Measurements from ENCODE around the gene SLC5A9. TPM values are rescaled to one million over a fixed set of nuclear protein-coding genes. Genes with fewer than 3 reads are reported as not detected.
"Not testable (repeated sequence)": the region's sequence is repeated elsewhere in the genome, so short reads cannot be mapped to it uniquely, and the experiment has no call there.

The SLC5A9 gene
- total RNA-seq, 2 donors from 2014 or later, result not detected

DNA sequence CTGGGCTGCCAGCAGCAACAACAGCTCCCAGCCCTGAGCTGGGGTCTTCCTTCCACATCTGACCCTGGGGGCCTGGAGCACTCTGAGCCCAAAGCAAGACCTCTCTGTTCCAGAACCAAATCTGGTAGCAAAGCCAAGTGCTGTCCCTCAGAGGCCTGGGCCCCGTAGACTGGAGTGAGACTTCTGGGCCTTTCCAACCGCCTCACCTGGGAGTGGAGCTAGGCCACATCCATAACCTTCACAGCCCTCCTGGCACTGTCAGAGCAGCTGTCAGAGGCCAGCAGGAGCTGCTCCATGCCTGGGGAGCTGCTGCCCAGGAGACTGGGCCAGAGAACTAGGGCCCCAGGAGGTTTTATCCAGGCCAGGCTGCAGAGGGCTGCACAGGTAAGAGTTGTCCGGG, 15.4 kb upstream of the SLC5A9 start:
- H3K27ac Mint-ChIP-seq, result no peak overlapping the region
- no peak for ATAC-seq
- no peak for DNase-seq (ENCODE audit: low spot score in 2 of 2)
- H3K9me3 Mint-ChIP-seq, result no peaks in the 10 kb centered on the region
- H3K36me3 Mint-ChIP-seq, result no peaks in the 10 kb centered on the region

DNA sequence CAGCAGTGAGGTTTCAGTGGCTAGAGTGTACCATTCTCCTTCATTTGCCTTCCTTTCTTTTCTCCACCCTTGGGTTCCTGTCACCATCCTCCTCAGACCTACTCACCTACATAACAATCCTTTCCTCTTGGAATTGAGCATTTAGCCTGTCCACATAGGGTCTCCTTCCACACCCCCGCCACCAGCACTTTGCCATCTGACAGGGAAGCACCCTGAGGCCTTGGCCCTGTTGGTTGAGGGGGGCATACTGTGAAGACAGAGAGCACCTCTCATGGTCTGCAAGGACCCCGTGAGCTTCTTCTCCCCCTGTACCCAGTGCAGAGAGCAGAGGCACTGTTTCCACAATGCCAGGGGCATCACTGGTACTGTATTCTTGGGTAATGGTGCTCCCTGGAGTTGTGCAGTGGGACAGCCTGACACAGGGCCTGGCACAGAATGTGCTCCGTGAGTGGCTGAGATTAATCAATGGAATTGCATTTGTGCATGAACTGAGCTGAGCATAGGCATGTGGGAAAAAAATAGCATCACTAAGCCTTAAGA, 14.9 kb upstream of the SLC5A9 start:
- DNase-seq (ENCODE audit: low spot score in 2 of 2) (no peak), ATAC-seq (no peak)
- Mint-ChIP-seq H3K27ac (no peak overlapping the region), H3K36me3 (no peaks in the 10 kb centered on the region), H3K9me3 (no peaks in the 10 kb centered on the region)

DNA sequence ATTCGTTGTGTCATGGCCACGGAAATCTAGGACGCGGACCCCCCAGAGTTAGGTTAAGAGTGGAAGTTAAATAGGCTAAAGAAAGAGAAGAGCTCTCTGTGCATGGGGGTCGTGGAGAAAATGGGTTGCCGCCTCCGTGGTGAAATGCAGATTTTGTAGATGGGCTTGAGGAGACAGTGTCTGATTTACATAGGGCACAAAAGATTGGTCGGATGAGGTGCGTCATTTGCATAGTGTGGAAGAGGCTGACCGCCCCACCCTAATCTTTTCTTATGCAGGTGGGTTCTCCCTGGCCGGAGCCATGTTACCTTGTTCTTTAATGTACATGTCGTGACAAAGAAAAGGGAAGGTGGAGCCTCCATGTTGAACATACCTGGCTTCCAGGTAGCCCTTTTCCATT, 14.3 kb upstream of the SLC5A9 start:
- H3K9me3 Mint-ChIP-seq, result no peaks in the 10 kb centered on the region
- DNase-seq (ENCODE audit: low spot score in 2 of 2), result no peak
- H3K27ac Mint-ChIP-seq, result no peak overlapping the region
- no peaks in the 10 kb centered on the region for H3K36me3 Mint-ChIP-seq
- no peak for ATAC-seq

DNA sequence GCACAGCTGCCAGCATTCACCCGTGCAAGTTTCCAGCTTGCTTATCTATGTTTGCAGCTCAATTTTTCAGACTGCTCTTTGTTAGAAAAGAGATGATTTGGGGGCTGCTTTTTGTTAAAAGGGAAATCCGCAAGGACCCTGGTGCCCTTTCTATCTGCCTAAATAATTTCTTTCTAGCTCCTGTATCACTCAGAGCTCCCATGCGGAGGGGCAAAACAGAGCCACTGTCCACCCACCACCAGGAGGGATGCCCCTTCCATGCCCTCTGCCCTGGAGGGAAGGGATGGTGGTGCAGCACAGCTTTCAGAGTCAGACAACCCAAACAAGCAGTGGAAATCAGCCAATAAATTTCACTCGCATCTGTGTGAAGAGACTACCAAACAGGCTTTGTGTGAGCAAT, 13.9 kb upstream of the SLC5A9 start:
- H3K36me3 Mint-ChIP-seq, result no peaks in the 10 kb centered on the region
- DNase-seq (ENCODE audit: low spot score in 2 of 2) (no peak), ATAC-seq (no peak)
- H3K9me3 Mint-ChIP-seq, result no peaks in the 10 kb centered on the region
- no peak overlapping the region for H3K27ac Mint-ChIP-seq

DNA sequence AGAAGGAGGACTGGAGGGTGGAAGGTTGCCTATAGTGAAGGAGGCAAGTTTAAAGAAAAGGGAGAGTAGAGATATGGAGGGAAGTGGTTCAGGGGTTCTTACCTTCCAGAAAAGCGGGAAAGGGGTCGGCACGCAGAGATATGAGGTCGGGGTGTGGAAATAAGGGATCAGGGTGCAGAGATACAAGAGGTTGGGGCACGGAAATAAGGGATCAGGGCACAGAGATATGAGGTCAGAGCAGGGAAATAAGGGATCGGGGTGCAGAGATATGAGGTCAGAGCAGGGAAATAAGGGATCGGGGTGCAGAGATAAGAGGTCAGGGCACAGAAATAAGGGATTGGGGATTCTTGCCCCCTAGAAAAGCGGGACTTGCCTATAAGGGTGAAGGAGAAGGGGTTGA, 9.1 kb upstream of the SLC5A9 start:
- not testable (repeated sequence) for ATAC-seq; H3K27ac Mint-ChIP-seq; DNase-seq (ENCODE audit: low spot score in 2 of 2); H3K9me3 Mint-ChIP-seq; H3K36me3 Mint-ChIP-seq

DNA sequence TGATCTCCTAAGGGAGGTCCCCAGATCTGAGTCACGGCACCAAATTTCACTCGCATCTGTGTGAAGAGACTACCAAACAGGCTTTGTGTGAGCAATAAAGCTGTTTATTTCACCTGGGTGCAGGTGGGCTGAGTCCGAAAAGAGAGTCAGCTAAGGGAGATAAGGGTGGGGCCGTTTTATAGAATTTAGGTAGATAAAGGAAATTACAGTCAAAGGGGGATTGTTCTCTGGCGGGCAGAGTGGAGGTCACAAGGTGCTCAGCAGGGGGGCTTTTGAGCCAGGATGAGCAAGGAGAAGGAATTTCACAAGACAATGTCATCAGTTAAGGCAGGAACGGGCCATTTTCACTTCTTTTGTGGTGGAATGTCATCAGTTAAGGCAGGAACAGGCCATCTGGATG, 8.2 kb upstream of the SLC5A9 start:
- not testable (repeated sequence) for DNase-seq (ENCODE audit: low spot score in 2 of 2); ATAC-seq; H3K27ac Mint-ChIP-seq; H3K36me3 Mint-ChIP-seq; H3K9me3 Mint-ChIP-seq

DNA sequence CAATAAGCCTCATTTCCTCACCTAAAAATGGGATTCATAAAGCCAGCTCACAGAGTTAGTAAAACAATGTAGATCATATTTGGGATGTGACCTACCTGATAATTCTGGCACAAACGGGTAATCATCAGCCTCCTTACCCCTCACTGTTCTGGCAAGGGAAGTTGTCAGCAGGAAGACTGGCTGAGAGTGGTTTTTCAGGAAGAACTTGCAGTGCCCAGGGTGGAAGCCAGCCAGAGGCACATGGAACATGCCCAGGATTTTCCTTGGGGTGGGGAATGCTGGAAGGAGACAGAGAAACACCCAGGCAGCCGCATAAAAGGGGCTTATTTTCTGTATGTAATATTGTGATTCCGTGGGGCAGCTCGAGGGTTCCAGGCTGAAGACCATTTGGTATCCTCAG, 7.7 kb upstream of the SLC5A9 start:
- no peak for ATAC-seq
- DNase-seq (ENCODE audit: low spot score in 2 of 2), result no peak
- no peaks in the 10 kb centered on the region for H3K36me3 Mint-ChIP-seq
- H3K9me3 Mint-ChIP-seq, result no peaks in the 10 kb centered on the region
- no peak overlapping the region for H3K27ac Mint-ChIP-seq

DNA sequence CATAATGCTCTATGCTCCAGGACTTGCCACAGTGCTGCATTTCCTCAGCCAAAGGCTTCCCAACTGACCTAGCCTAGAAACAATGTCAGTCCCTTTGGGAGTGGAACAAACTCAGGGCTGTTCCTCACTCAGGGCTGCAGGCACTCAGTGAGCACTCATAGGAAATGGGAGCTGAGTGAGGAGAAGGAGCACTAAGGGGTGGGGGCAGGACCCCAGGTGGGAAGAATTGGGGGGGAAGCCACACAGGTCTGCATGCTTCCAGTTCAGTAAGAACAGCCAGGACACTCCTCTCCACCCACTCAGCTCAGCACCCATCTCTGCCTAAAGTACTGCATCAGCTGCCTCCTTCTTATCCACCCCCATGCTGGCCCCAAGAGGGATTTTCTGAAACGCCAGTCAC, 7.3 kb upstream of the SLC5A9 start:
- Mint-ChIP-seq H3K27ac (peak overlapping the region in 1 of 2 donors; percentile 37), H3K36me3 (no peaks in the 10 kb centered on the region), H3K9me3 (no peaks in the 10 kb centered on the region)
- DNase-seq (ENCODE audit: low spot score in 2 of 2), result no peak
- ATAC-seq, result no peak

DNA sequence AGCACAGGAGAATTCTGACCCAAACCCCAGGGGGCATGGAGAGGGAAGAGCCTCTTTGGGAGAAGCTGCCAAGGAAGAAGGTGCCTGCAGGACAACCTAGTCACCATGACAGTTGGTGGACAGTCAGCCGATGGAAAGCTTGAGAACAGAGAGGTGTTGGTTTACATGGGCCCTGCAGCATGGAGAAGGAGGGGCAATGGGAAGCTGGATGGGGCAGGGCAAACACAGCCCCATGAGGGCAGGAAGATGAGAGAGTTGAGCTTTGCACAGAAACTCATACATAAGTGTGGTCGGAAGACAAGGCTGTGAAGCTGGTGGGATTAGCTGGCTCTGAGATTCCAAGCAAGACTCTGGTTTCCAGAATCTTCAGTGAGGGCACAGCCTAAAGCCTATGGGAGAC, 6.6 kb upstream of the SLC5A9 start:
- H3K9me3 Mint-ChIP-seq, result no peaks in the 10 kb centered on the region
- H3K36me3 Mint-ChIP-seq, result no peaks in the 10 kb centered on the region
- DNase-seq (ENCODE audit: low spot score in 2 of 2) (no peak), ATAC-seq (no peak)
- no peak overlapping the region for H3K27ac Mint-ChIP-seq

DNA sequence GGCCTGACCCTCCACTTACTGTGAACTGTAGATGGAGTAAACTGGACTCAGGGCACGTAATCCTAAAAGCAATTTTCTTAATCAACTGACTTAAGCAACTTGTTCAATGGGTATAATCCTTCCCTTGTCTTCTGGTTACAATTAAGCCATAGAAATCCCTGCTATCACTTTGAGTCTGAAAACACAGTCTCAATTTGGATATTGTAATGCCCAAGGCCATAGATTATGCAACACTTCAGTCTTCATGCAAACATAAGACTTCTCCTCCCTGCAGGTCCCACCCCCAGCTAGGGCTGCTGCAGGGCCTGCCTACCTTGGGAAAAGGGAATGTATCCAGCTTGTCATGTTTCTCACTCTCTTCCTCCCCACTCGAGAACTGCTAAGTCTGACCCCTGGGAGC, 6.2 kb upstream of the SLC5A9 start:
- ATAC-seq (no peak), DNase-seq (ENCODE audit: low spot score in 2 of 2) (no peak)
- no peaks in the 10 kb centered on the region for H3K36me3 Mint-ChIP-seq
- no peak overlapping the region for H3K27ac Mint-ChIP-seq
- H3K9me3 Mint-ChIP-seq, result no peaks in the 10 kb centered on the region

DNA sequence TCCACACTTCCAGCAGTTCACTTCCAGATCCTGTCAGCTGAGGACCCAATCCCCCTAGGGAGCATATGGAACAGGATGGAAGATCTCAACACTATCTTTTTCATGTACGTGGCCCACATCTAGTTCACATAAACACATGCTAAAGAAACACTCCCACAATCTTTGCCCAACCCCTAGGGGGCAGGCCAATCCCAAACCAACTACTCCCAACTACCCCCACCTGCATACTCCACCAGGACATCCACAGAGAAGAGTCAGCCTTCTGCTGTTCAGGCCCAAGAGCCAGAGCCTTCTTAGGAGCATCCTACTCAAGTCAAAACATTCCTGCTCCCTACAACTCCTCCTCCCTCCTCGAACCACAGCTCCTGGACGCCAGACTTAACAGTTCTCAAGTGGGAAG, 5.6 kb upstream of the SLC5A9 start:
- peak overlapping the region in 1 of 2 donors; percentile 6 for H3K27ac Mint-ChIP-seq
- no peak for ATAC-seq
- no peak for DNase-seq (ENCODE audit: low spot score in 2 of 2)

DNA sequence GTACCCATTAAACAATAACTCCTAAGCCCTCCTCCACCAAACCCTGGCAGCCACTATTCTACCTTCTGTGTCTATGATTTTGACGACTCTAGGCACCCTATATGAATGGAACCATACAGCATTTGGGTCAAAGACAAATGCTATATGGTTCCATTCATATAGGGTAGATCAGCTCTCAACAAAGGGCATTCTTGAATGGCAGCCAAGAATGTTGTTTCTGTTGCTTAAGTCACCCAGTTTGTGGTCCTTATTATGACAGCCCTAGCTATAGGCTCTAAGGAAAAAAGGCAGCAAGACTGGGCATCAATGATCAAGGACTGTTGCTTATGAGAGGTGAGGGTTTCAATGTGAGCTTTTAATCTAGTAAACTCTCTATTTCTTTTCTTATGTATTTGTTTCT, 4.7 kb upstream of the SLC5A9 start:
- DNase-seq (ENCODE audit: low spot score in 2 of 2) (no peak), ATAC-seq (no peak)
- H3K36me3 Mint-ChIP-seq, result no peaks in the 10 kb centered on the region
- no peaks in the 10 kb centered on the region for H3K9me3 Mint-ChIP-seq
- H3K27ac Mint-ChIP-seq, result no peak overlapping the region

More for the DNA sequence above, 5.6 kb upstream of the SLC5A9 start:
- Mint-ChIP-seq H3K9me3 (no peaks in the 10 kb centered on the region), H3K36me3 (no peaks in the 10 kb centered on the region)

DNA sequence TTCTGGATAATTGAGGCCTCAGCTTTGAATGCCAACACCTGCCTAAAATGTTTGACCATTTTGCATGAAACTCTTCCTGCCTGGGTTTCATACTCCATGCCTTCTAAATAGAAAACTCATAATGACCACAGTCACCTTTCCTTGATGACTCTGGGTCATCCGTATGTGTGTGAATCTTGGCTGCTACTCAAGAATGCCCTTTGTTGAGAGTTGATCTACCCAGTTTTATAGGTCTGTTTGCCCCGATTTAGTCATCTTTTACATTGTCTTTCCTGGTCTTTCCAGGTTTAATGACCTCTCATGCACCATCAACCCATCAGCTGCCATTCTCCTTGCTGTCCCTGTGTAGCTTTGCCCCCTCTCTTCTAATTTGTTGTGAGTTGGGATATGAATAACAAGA, 2.7 kb upstream of the SLC5A9 start:
- Mint-ChIP-seq H3K9me3 (no peaks in the 10 kb centered on the region), H3K27ac (peak overlapping the region in 1 of 2 donors; percentile 61), H3K36me3 (no peaks in the 10 kb centered on the region)
- no peak for DNase-seq (ENCODE audit: low spot score in 2 of 2)
- no peak for ATAC-seq

DNA sequence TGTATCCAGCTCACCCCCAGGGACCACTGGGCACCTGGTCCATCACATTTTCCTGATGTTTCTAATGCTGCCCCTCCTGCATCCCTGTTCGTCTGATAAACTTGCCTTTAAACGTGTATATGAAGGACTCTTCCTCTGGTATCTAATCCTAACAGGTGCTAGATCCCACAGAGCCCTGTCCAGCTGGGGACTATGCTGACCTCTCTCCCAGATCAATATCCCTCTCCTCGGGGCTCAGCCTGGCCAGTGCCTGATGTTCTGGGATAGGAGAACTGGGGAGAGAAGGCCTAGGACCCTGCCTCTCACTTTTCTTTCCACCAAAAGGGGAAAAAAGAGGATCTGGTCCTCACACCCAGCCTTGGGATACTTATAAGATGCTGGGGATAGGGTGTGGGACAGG, 1.4 kb upstream of the SLC5A9 start:
- ATAC-seq, result no peak
- Mint-ChIP-seq H3K36me3 (no peaks in the 10 kb centered on the region), H3K27ac (no peak overlapping the region), H3K9me3 (no peaks in the 10 kb centered on the region)
- no peak for DNase-seq (ENCODE audit: low spot score in 2 of 2)

DNA sequence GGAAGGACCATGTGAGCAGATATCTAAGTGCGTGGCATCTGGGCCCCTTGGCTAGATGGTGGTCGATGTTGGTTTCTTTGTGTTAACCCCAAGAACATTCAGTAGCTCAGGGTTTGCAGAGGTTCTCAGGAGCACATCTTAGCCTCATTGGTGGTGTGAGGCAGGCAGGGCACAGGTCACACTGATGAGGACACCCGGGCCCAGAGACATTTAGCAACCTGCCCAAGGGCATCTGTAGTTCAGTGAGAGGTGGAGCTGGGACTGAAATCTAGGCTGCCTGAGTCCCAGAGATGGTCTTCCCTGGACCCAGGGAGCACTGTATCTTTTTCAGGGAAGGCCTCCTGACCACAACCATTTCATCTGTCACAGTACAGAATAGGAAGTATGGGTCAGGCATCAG, 859 bp upstream of the SLC5A9 start:
- DNase-seq (ENCODE audit: low spot score in 2 of 2) (no peak), ATAC-seq (no peak)
- no peaks in the 10 kb centered on the region for H3K36me3 Mint-ChIP-seq
- no peak overlapping the region for H3K27ac Mint-ChIP-seq
- no peaks in the 10 kb centered on the region for H3K9me3 Mint-ChIP-seq

DNA sequence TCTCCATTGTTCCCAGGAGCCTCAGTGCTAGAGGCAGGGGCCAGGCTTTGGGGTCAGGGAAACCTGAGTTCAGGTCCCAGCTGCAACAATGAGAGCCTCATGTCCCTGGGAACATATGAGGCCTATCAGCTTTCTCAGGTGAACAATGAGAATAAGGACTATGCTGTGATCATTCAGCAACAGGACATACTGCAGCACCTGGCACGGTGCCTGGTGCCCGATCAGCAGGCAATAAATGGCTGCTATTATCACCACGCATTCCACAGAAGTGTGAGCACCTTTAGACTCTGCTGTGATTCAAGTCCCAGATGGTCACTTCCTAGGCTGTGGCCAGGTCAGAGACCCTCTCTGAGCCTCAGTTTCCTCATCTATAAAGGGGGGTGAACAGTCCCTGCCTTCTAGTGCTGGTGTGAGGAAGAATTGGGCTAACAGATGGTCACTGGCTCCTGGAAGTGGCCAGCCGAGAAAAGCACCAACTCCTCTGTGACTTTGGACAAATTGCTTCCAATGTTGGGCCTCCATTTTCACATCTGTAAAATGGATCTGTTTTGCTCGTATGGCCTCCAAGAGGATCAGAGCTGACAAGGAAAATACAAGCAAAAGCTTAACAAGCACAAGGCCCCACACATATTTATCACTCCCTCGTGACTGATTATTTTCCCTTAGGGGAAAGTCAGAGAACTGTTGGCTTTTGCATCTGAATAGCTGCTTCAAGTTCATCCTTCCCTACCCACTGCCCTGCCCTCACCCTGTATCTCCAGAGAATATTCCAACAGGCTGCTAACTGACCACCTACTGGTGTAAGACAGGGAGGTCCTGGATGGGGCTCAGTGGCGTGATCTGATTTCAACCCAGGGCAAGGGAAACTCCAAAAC, 1.1 kb downstream of the SLC5A9 start:
- no peak for DNase-seq (ENCODE audit: low spot score in 2 of 2)
- Mint-ChIP-seq H3K27ac (no peak overlapping the region), H3K9me3 (no peaks in the 10 kb centered on the region), H3K36me3 (no peaks in the 10 kb centered on the region)
- ATAC-seq, result no peak

DNA sequence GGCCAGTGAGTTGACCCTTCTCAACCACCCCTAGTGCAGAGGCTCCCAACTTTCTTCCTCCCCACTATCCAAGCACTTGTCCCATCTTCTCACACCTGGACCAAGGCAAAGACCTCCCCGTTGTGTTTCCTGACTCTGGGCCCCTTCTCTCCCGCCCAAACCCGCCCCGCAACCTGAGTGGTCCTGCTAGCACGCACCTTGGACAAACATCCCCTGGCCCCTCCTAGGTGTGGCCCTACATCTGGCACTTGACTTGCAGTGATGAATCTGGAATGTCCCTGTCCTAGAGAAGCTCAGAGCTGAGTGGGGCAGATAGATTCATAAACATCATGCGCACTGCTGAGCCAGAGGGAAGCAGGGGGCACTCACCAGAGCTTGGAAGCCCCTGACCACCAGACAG, 2.3 kb downstream of the SLC5A9 start:
- ATAC-seq (no peak), DNase-seq (ENCODE audit: low spot score in 2 of 2) (no peak)
- Mint-ChIP-seq H3K9me3 (no peaks in the 10 kb centered on the region), H3K36me3 (no peaks in the 10 kb centered on the region), H3K27ac (no peak overlapping the region)

DNA sequence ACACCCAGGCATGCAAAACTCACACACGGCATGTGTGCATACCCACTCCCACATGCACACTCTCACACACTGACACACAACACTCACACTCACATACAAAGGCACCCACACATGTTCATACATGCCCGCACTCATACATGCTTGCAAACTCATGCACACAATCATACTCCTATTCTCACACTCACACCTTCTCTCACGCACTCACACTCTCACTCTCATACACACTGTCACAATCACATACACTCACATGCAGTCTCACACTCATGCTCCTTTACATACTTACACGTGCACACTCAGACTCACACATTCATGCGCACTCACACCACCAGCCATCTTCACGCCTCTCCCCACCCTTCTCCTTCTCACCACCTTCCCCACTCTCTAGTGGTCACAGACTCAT, 3.1 kb downstream of the SLC5A9 start:
- ATAC-seq (no peak), DNase-seq (ENCODE audit: low spot score in 2 of 2) (no peak)
- H3K9me3 Mint-ChIP-seq, result no peaks in the 10 kb centered on the region
- H3K27ac Mint-ChIP-seq, result no peak overlapping the region
- H3K36me3 Mint-ChIP-seq, result no peaks in the 10 kb centered on the region
